NCI-H524 treated with DMSO at 0.1 percent for 48 hours (cell line): ENCODE measurements around the gene KCTD10.

Source experiments
- DNase-seq: peaks from one replicate; lab custom pipeline; 2025; lab: John Stamatoyannopoulos, UW

KCTD10 gene

GRCh38 chr12:109494348-109494881 lies 17.3 kb upstream of the KCTD10 start:
- DNase-seq: no peak

DNA sequence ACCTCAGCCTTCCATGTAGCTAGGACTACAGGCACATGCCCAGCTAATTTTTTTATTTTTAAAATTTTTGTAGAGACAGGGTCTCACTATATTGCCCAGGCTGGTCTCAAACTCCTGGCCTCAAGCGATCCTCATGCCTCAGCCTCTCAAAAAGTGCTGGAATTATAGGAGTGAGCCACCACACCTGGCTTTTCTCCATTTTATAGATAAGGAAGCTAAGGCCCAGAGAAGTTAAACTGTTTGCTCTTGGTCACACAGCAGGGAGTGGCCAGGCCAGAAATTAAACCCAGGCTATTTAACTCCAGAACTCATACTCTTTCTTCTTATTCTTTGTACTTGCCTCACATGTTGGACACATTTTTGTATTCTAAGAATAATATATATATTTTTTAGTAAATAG lies 16.8 kb upstream of the KCTD10 start:
- DNase-seq: no peak

GRCh38 chr12:109493090-109493489 lies 16.0 kb upstream of the KCTD10 start:
- no peak for DNase-seq

- no peak for DNase-seq
These were observed 15.3 kb upstream of the KCTD10 start for GRCh38 chr12:109492371-109492770.

- no peak for DNase-seq
These were observed 14.6 kb upstream of the KCTD10 start for GRCh38 chr12:109491671-109492070.

DNA sequence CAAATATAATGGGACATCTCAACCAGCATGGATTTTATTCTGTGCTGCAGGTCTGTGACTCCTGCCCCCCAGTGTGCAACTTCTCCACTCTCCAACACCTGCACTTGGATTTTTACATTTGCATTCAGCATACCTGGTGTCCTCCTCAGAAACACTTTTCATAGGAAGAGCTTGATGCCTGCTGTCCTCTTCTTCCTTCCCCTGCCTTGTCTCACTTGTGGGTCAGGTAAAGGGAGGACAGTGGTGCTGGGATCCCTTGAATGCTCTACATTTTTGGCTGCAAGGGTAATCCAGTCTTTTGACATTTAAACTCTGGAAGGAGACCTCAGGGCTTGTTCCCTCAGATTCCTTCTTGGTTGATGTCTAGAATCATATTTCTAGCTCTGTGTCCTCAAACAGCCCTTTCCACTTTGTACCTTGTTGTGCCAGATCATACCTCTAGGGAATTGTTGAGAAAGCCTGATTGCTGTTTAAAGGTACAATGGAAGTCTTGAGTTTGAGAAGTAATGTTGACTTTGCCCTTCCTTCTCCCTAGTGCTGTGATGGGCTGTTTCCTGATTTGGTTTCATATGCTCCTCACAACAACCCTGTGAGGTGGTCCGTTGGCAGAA lies 13.0 kb upstream of the KCTD10 start:
- no peak for DNase-seq

- DNase-seq: no peak
These were observed 12.2 kb upstream of the KCTD10 start for GRCh38 chr12:109489016-109489954.

- no peak for DNase-seq
These were observed 11.1 kb upstream of the KCTD10 start for GRCh38 chr12:109488051-109488665.

DNA sequence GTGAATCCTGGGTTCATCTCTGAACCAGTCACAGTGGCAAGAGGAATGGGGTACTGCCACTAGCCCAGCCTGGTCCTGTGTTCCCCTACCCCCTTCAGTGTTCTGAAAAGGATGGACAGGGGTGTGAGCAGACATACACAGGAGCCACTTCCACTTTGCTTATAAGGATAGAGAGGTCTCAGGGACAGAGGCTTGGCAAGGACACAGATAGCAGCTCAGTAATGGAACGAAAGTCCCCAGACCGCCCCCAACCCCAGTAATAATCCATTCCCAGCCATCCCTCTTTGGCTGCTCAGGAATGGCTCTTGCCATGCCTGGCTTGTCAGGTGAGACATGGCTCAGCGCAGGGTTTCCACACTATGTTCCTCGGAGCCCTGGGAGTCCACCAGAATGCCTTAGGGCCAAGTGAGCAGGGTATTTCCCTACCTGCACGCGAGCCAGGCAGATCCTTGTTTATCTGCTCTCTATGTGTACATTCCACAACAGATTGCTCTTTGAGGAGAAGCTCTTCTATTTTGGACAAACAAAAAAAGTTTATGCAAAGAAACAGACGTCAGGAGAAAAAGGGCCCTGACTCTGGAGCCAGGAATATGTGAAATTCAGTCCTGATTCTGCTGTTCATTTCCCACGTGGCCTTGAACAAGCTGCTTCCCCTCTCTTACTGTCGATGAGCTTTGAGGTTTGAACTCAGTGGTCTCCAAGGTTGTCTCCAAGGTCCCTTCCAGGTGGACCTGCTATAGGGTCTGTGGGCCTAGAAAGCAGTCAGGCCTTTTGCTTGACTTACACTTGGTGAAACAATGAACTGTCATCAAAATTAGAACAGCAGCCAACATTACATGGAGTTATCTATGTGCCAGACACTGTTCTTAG lies 10.3 kb upstream of the KCTD10 start:
- DNase-seq: no peak

- DNase-seq: no peak
These were observed 8.1 kb upstream of the KCTD10 start for GRCh38 chr12:109485201-109485600.

DNA sequence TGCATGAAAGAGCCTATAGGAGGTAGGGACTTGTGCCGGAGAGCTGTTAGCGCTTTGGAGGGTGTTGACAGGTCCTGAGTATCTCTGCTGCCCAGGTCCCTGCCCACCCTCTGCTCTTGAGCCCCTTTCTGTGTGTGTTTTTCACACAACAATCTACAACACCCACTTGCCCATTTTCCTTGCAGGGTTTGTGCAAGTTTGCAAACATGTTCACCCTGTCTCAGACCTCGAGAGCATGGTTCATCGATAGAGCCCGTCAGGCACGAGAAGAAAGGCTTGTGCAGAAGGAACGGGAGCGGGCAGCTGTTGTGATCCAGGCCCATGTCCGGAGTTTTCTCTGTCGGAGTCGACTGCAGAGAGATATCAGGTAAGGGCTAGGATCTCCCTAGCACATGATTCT lies 6.2 kb upstream of the KCTD10 start:
- DNase-seq: no peak

DNA sequence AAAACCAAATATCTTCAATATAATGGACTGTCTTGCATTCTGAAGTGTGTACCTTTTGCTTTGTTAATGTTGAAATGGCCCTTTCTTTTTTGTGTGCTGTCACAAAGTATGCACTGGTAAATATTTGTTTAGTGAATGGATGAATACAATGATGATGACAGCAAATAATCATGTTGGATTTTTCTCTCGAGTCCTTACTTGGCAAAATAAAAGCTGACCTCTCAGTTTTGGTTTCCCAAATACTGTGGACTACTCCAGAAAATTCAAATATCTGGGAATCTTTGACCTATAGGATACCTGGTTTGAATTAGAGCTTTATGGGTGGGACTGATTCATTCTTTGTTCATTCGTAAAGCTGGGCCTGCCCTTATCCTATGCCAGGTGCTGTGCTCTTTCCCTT lies 5.8 kb upstream of the KCTD10 start:
- DNase-seq: no peak

DNA sequence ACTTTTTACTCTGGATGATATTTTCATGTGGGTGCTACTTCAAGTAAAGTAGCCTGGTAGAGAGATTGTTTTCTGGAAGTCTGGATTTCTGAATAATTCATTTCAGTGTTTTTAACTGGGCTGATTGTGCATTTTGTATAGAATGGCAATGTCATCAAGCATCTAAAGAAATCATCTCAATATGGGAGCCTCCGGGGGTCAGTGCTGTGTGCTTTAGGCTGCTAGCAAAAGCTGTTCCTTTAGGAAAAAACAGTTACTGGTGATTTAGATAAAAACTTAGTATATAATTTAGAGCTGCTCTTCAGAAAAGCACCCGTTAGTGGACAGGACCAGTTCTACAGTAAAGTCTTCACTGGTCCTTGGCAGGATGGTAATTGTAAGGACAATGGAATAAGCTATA lies 5.4 kb upstream of the KCTD10 start:
- no peak for DNase-seq

- DNase-seq: no peak
These were observed 4.8 kb upstream of the KCTD10 start for GRCh38 chr12:109481863-109482262.

- DNase-seq: no peak
These were observed 3.3 kb upstream of the KCTD10 start for GRCh38 chr12:109480356-109480755.

- no peak for DNase-seq
These were observed 2.7 kb upstream of the KCTD10 start for GRCh38 chr12:109479761-109480160.

GRCh38 chr12:109477963-109478315 lies 839 bp upstream of the KCTD10 start:
- no peak for DNase-seq

GRCh38 chr12:109476807-109477184 lies 304 bp downstream of the KCTD10 start:
- no peak for DNase-seq

- no peak for DNase-seq
These were observed 900 bp downstream of the KCTD10 start for GRCh38 chr12:109475993-109476806.

DNA sequence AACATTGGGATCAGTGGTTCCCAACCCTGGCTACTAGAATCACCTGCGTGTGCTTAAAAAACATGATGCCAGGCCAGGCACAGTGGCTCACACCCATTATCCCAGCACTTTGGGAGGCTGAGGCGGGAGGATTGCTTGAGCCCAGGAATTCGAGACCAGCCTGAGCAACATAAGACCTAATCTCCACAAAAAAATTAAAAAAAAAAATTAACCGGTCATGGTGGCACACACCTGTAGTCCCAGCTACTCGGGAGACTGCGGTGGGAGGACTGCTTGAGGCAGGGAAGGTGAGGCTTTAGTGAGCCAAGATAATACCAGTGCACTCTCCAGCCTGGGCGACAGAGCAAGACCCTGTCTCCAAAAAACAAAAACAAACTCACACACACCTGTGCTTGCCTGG lies 2.0 kb downstream of the KCTD10 start:
- no peak for DNase-seq
